Activated CD4-positive, alpha-beta T cell treated with anti-CD3 and anti-CD28 coated beads for 24 hours (primary cell): ENCODE data around the gene ENKD1.

Experiments used
- DNase-seq, 2 donors: peaks; one replicate each; pipeline ENCODE4 v3.0.0-alpha.2; 2020; ENCODE audit warnings: low read depth in 2 of 2

Gene ENKD1

DNA sequence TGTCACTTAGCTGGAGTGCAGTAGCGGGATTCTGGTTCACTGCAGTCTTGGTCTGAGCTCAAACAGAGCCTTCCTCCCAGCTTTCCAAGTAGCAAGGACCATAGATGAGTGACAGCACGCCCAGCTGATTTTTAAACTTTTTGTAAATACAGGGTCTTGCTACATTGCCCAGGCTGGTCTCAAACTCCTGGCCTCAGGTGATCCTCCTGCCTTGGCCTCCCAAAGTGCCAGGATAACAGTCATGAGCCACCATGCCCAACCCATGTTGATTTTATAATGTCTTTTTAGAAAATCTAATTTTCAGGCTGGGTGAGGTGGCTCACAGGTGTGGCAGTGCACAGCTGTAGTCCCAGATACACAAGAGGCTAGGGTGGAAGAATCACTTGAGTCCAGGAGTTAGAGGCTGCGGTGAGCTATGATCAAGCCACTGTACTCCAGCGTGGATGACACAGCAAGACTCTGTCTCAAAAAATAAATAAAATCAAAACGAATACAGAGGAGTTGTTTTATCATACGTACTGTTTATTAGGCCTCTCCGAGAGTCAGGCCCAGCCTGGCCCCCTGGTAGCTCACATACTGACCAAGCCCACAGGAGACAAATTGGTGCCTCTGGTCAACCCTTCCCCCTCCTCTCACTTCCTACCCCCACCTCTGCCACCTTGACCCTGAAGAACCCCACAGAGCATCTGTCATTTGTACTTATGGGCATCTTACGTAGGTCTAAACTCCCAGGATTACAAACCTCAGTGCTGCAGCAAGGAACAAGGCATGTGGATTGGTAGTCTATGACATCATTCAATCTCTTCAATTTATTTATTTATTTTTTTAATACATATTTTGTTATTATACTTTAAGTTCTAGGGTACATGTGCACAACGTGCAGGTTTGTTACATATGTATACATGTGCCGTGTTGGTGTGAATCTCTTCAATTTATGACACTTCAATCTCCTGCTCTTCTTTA is 13.7 kb upstream of the ENKD1 start:
- DNase-seq = no peak

DNA sequence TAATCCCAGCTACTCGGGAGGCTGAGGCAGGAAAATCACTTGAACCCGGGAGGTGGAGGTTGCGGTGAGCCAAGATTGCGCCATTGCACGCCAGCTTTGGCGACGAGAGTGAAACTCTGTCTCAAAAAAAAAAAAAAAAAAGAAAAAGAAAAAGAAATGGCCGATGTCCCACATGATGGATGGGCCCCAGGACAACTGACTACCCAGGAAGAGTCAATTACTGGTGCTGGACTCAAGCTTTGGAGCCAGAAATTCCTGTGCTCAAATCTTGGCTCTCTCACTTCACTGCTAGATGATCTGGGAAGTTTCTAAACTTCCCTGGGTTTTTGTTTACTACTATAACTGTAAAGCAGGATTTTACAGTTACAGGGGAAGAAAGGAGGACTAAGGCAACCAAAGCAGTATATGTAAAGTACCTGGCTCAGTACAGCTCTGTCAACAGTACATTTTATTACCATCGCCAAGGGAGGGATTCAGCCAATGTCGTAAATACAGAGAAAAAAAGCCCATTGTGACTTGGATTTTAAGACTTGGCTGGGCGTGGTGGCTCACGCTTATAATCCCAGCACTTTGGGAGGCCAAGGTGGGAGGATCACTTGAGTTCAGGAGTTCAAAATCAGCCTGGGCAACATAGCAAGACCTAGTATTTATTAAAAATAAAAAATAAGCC is 11.9 kb upstream of the ENKD1 start:
- no peak for DNase-seq

- DNase-seq = no peak
Measured at GRCh38 chr16:67677712-67678111, 11.2 kb upstream of the ENKD1 start.

DNA sequence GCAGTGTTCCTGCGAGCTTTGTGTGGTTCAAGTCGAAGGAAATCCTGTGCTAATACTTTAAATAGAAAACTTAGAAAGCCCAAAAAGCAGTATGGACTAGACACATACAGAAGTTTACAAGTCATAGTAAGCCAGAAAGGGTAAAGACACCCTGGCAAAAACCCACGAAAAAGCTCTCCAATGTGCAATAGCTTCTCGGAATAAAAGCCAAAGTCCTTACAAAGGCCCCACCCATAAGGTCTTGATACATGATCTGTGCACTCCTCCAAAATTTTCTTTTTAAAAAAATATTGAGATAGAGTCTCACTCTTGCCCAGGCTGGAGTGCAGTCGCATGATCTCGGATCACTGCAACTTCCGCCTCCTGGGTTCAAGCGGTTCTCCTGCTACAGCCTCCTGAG is 10.4 kb upstream of the ENKD1 start:
- DNase-seq = no peak

- no peak for DNase-seq
Measured at GRCh38 chr16:67676516-67676915, 10.0 kb upstream of the ENKD1 start.

- no peak for DNase-seq
Measured at GRCh38 chr16:67675999-67676398, 9.4 kb upstream of the ENKD1 start.

GRCh38 chr16:67675579-67675935 is 9.0 kb upstream of the ENKD1 start:
- DNase-seq = no peak

- DNase-seq = no peak
Measured at GRCh38 chr16:67674851-67675578, 8.5 kb upstream of the ENKD1 start.

DNA sequence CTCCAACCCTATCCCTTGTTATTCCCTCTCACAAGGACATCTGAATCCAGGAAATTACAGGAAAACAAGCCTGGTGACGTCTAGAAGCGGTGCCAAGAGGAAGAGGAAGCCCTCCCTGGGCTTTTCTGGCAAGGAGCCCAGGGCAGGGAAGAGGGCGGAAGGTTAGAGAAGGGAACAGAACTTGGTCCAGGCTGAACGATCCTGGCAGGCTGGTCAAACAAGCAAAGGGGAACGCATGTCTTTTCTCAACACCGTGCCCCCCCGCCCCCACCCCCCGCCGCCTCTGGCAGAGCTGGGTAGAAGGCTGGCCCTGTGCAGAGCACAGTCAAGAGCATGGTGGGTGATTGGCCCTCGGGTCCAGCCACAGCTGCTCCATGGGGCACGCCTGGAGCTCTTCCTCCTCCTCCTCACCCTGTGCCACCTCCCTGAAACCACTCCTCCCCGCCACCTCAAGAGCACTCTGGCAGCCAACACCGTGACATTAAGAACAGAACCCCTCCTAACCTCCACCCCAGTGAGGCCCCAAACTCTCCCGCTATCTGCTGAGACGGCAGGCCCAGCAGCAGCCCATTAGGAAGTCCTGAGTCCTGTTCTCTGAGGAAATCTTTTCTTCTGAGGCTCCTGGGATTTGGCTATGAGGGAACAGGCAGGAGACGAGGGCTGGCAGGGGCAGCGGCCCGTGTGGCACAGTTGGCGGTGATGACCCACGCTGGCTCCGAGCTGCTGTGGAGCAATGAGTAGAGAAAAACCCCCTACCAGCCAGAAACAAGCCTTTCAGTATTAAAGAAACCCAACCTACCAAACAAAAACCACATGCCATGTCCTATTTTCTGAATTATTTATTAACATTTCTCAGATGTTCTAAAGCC is 7.4 kb upstream of the ENKD1 start:
- DNase-seq = no peak

DNA sequence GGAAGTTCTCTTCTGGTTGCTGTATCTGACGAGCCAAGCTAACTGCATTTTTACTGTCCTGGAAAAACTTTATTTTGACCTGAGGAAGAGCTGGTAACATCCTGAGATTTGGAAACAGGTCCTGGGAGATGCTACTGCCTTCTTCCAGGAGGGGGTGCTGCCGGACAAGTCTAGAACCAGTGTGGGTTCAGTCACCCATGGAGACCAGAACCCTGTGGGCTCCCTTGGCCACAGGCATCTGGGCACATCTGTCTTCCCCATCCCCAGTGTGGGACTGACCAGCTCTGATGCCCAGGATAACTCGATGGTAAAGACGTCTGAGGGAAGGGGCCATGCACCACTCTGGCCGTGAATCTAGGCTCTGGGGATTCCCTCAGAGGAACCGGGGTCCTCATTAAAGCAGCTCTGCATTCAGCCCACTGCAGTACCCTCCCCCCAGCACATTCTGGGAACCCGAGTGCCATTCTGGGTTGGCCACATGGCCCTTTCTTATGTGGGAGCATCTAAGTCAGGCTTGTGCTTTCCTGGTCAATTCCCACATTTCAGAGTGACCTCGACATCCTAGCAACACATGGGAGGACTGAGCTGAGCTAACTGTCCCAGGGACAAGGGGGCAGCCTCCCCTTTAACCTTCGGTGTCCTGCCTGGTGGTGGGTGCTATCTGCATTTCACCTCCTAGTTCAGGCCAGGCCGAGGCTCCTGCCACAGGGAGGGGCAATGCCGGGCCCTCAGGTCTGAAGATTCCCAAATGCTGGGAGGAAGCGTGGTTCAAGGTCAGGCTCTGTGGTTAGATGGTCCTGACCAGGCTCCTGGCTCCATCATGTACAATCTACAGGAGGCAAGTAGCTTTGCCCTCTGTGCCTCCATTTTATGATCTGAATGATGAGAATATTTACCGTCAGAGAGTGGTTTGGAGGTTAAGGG is 6.5 kb upstream of the ENKD1 start:
- DNase-seq = no peak

- DNase-seq = no peak
Measured at GRCh38 chr16:67672306-67672705, 5.8 kb upstream of the ENKD1 start.

GRCh38 chr16:67669499-67670101 is 3.0 kb upstream of the ENKD1 start:
- no peak for DNase-seq

DNA sequence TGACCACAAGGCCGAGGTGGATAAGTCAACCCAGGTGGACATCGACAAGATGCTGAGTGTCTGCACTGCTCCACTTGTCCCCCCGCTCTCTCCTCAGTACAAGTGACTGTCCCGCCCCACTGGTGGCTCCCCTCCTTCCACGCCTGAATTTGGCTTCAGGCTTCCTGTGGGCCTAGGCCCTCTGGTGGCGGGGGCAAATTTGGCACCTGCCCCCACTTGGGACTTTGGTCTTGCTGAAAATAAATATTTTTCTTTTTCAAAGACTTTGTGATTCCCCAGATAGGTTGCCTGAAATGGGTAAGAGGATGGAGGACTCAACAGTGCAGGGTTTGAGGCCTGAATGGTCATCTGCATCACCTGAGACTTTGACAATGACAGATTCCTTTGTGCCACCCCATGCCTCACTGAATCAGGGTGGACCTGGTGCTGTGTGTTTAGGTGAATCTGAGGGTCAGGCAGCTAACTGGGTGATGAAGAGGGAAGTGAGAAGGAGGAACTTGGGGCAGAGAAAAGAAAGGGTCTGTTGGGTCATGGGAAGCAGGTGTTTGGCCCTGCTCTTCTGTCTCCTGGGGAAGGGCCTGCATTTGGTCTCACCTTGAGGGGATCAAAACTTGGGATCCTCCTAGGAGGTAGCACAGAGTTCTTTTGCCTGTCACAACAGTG is 2.1 kb upstream of the ENKD1 start:
- no peak for DNase-seq

- peak; percentile 65 to 69 for DNase-seq
Measured at GRCh38 chr16:67667817-67668494, 1.4 kb upstream of the ENKD1 start.

- no peak for DNase-seq
Measured at GRCh38 chr16:67667453-67667816, 885 bp upstream of the ENKD1 start.

DNA sequence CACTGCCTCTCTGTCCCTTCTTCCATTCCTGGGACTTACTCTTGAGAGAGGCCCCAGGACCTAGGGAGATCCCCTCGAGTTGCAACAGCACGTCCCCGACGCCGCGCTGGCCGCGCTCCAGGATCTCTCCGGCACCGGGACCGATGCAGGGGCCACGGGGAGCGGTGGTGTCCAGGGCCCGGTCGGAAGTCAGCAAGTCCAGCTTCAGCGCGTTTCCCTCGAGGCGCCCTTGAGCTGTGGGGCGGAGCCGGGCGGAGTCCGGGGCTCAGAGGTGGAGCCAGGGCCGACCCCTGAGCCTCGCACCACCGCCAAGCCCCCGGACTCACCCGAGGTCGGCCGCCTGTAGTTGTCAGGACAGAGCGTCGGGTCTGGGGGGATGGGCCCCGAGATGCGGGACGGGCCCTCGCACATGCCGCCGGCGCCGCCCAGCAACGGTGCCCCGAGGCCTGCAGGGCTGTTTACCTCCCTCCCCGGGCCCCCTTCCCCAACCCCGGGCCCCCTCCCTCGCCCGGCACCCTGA is 458 bp downstream of the ENKD1 start:
- no peak for DNase-seq

- DNase-seq = no peak
Measured at GRCh38 chr16:67665598-67665997, 952 bp downstream of the ENKD1 start.

DNA sequence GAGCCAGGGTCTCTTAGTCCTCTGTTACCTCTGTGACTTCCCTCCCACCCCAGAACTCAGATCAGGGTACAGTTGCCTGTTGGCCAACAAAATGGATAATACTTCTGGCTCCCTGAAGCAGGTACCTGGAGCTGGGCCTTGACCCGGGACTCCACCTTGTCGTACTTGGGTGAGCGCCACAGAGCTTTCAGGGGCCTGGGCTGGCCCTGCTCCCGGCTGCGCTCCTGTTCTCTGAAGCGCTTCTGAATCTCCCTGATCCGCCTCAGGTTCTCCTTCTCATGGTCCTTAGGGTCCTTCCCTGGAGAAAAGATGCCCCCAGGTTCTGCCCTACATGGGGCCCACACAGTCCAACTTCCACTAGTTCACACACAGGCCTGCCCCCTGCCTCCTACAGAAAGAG is 1.7 kb downstream of the ENKD1 start:
- DNase-seq = no peak

DNA sequence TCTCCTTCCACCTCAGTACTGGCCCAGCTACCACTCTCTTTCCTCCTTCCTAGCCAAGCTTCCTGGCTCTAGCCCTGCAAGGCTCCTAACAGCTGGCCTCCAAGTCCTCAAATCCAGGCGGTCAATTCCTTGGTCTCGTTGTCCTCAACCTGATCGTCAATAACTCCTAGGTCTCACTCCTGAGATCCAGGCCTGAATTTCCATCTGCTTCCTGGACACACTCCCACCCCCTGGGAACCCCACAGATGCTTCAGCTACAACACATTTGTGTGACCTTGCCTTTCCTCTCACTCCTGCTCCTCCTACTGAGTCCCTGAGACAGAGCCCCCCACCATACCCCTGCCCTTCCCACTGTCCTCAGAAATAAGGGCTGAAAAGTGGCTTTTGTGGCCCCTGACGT is 2.3 kb downstream of the ENKD1 start:
- DNase-seq = no peak
